Liver (tissue), 9 donors: ENCODE measurements around the gene RNF144B. TPM values are rescaled to one million over a fixed set of nuclear protein-coding genes. Genes with fewer than 3 reads are reported as not detected.

Source experiments
- DNase-seq: peaks from one replicate; pipeline ENCODE4 v3.0.0-alpha.2; 2017; ENCODE audit warnings: low spot score
- H3K27ac ChIP-seq, 2 donors: one replicate each; pipeline ENCODE4 v1.7.0; 2013; ENCODE audit warnings: inconsistent platforms in 2 of 2, low read length in 2 of 2, control low read depth in 1 of 2, low read depth in 1 of 2, mild to moderate bottlenecking in 1 of 2
- H3K27me3 ChIP-seq, 4 donors: one replicate each; pipeline versions ENCODE4 v1.6.1 to v1.7.0; 2013; ENCODE audit warnings: low read length in 3 of 4, inconsistent platforms in 1 of 4, mild to moderate bottlenecking in 1 of 4, moderate library complexity in 1 of 4; ENCODE audit not compliant: control insufficient read depth in 4 of 4, insufficient read depth in 4 of 4
- H3K36me3 ChIP-seq, 4 donors: one replicate each; pipeline versions ENCODE4 v1.6.1 to v1.7.0; 2013; ENCODE audit warnings: low read length in 3 of 4, mild to moderate bottlenecking in 3 of 4, low read depth in 1 of 4, moderate library complexity in 1 of 4; ENCODE audit not compliant: control insufficient read depth in 4 of 4, insufficient read depth in 3 of 4
- H3K4me1 ChIP-seq, 4 donors: one replicate each; pipeline versions ENCODE4 v1.6.1 to v1.7.0; 2013; ENCODE audit warnings: low read length in 3 of 4, mild to moderate bottlenecking in 3 of 4, moderate library complexity in 1 of 4; ENCODE audit not compliant: control insufficient read depth in 4 of 4, insufficient read depth in 4 of 4
- H3K4me3 ChIP-seq, 3 donors: one replicate each; pipeline versions ENCODE4 v1.6.1 to v1.7.0; 2013; ENCODE audit warnings: low read length in 3 of 3, control low read depth in 1 of 3, low read depth in 1 of 3, mild to moderate bottlenecking in 1 of 3
- H3K9ac ChIP-seq, 2 donors: one replicate each; pipeline ENCODE4 v1.7.0; 2013; ENCODE audit warnings: low read length in 2 of 2, mild to moderate bottlenecking in 2 of 2, moderate library complexity in 2 of 2, control low read depth in 1 of 2, low read depth in 1 of 2
- H3K9me3 ChIP-seq, 4 donors: one replicate each; pipeline versions ENCODE4 v1.6.1 to v1.7.0; 2013; ENCODE audit warnings: low read length in 3 of 4; ENCODE audit not compliant: control insufficient read depth in 4 of 4
- CTCF ChIP-seq: fragments of 150-350 bp; IDR thresholded peaks from 2 replicates; pipeline ENCODE4 v1.5.1; 2017; ENCODE audit warnings: improper control_type of control experiment, low read depth, low read length; ENCODE audit not compliant: missing input control
- EGR1 ChIP-seq, 2 donors: IDR thresholded peaks; 2 replicates each; pipeline ENCODE4 v1.6.1; 2016 to 2018; ENCODE audit warnings: antibody characterized with exemption in 2 of 2, low read depth in 2 of 2
- FOXA1 ChIP-seq: IDR thresholded peaks from 2 replicates; pipeline ENCODE4 v1.6.1; 2016; ENCODE audit warnings: antibody characterized with exemption
- FOXA2 ChIP-seq: IDR thresholded peaks from 2 replicates; pipeline ENCODE4 v1.6.1; 2016; ENCODE audit warnings: antibody characterized with exemption
- HNF4A ChIP-seq, 2 donors: conservative IDR thresholded peaks; 2 replicates each; pipeline ENCODE4 v1.6.1; 2016; ENCODE audit warnings: antibody characterized with exemption in 2 of 2, mild to moderate bottlenecking in 2 of 2
- HNF4G ChIP-seq: IDR thresholded peaks from 2 replicates; pipeline ENCODE4 v1.6.1; 2016; ENCODE audit warnings: antibody characterized with exemption
- JUND ChIP-seq, 2 donors: IDR thresholded peaks; 2 replicates each; pipeline ENCODE4 v1.6.1; 2016; ENCODE audit warnings: antibody characterized with exemption in 2 of 2
- NR2F2 ChIP-seq: IDR thresholded peaks from 2 replicates; pipeline ENCODE4 v1.6.1; 2016; ENCODE audit warnings: antibody characterized with exemption
- RAD21 ChIP-seq, 2 donors: IDR thresholded peaks; 2 replicates each; pipeline ENCODE4 v1.6.1; 2016; ENCODE audit warnings: antibody characterized with exemption in 2 of 2, mild to moderate bottlenecking in 2 of 2
- REST ChIP-seq: IDR thresholded peaks from 2 replicates; pipeline ENCODE4 v1.6.1; 2016; ENCODE audit warnings: antibody characterized with exemption, mild to moderate bottlenecking
- RXRA ChIP-seq, 2 donors: IDR thresholded peaks; 2 replicates each; pipeline ENCODE4 v1.6.1; 2017 to 2018; ENCODE audit warnings: antibody characterized with exemption in 2 of 2, mild to moderate bottlenecking in 1 of 2
- SP1 ChIP-seq: IDR thresholded peaks from 2 replicates; pipeline ENCODE4 v1.6.1; 2018; ENCODE audit warnings: antibody characterized with exemption, mild to moderate bottlenecking
- ZBTB33 ChIP-seq: IDR thresholded peaks from 2 replicates; pipeline ENCODE4 v1.6.1; 2016; ENCODE audit warnings: antibody characterized with exemption
- WGBS: extraction: QIAGEN DNeasy Blood & Tissue Kit; methylation state at CpG from one replicate; pipeline ENCODE4 v1.1.7; 2013; 5-methylcytosine and 5-hydroxymethylcytosine counted together
- polyA plus RNA-seq, 2 donors: library from polyadenylated mRNA; stranded (reverse) in 1 of 2; unstranded in 1 of 2; fragments of 200-250 nt in 1 of 2; fragments of >200 nt in 1 of 2; fragmentation: Nextera tagmentation in 1 of 2; extraction: Ambion mirVana in 1 of 2; gene quantifications; one replicate each; pipeline versions ENCODE4 v1.2.1 to v1.2.3, GENCODE V29; 2013 to 2015
- total RNA-seq, 2 donors: library from RNA; depleted of rRNA; stranded (reverse); fragments of >200 nt; gene quantifications; one replicate each; pipeline ENCODE4 v1.2.3, GENCODE V29; 2014
- TF ChIP-seq, protein P1 (sequence below): IDR thresholded peaks from 2 replicates; pipeline ENCODE4 v1.6.1; 2016; ENCODE audit warnings: antibody characterized with exemption
- donor health status: healthy.
- donor health status: healthy.
- donor health status: healthy.
- donor health status: healthy.
- donor health status: healthy.

The RNF144B gene
- total and polyA plus RNA-seq, 4 donors, result 3.0 to 15.1 (median 7.6) TPM

DNA sequence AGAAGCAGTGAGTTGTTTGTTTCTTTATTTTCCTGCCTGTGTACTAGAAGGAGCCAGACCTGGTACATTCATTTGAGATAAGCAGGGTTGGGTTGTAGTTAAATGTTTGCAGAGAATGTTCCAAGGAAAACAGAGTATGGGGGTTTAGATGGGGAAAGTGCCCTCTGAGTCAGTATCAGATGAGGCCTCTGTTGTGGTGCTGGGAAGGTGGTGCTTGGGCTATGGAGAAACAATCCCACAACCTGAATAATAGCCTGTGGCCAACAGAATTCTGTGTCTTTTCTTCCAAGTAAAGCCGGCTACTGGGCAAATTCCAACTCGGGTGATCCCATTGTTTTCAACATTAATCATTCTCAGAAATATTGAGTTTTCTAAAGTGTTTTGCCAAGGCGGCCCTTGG, 109.3 kb downstream of the RNF144B start:
- no peak for TF ChIP-seq CTCF
- TF ChIP-seq FOXA1, result no peak
- no peak for TF ChIP-seq REST
- no peak for TF ChIP-seq ZBTB33
- TF ChIP-seq FOXA2, result no peak
- TF ChIP-seq RAD21 (IDR thresholded peaks at IDR 0.05), result no peak
- no peak for TF ChIP-seq EGR1 (IDR thresholded peaks at IDR 0.05; ENCODE audit: low read depth in 2 of 2)
- TF ChIP-seq RXRA (IDR thresholded peaks at IDR 0.05), result no peak
- TF ChIP-seq, protein P1, sequence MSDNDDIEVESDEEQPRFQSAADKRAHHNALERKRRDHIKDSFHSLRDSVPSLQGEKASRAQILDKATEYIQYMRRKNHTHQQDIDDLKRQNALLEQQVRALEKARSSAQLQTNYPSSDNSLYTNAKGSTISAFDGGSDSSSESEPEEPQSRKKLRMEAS, result no peak
- TF ChIP-seq SP1, result no peak
- TF ChIP-seq HNF4A (conservative IDR thresholded peaks at IDR 0.05), result no peak
- TF ChIP-seq NR2F2, result no peak
- TF ChIP-seq JUND (IDR thresholded peaks at IDR 0.05), result no peak

DNA sequence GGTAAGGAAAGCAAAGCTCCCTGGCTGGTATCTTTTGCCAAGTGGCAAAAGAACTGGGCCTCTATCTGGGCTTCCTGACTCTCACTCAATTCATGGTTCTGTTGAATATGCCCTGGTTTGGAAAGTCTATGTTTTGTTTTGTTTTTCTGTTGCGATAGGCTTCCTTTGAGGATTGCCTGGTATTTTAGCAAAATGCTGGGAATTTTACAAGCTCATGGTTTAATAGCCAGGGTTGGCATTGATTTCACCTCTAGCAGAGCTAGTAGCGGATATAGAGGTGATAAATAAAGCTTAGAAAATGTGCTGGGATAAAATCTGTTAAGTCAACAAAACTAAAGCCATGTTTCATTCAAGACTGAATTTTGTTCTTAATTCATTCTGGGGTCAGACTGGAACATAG, 109.9 kb downstream of the RNF144B start:
- Histone ChIP-seq H3K27ac (no peak overlapping the region), H3K9ac (no peak overlapping the region), H3K9me3 (no peaks in the 10 kb centered on the region), H3K36me3 (no peaks in the 10 kb centered on the region), H3K4me1 (no peaks in the 10 kb centered on the region), H3K27me3 (no peaks in the 10 kb centered on the region), H3K4me3 (no peak overlapping the region)
- WGBS, result 95% methylated on average over 2 of the region's 2 CpGs
- no peak for DNase-seq
- TF ChIP-seq HNF4G, result no peak

More for the DNA sequence above, 109.3 kb downstream of the RNF144B start:
- Histone ChIP-seq H3K4me3 (no peak overlapping the region), H3K27me3 (no peaks in the 10 kb centered on the region), H3K9ac (no peak overlapping the region), H3K36me3 (no peaks in the 10 kb centered on the region), H3K9me3 (no peaks in the 10 kb centered on the region), H3K4me1 (no peaks in the 10 kb centered on the region), H3K27ac (no peak overlapping the region)
- no peak for DNase-seq
- WGBS, result 70% methylated on average over 3 of the region's 3 CpGs
